GM23338 (cell line): ENCODE data around the gene ST6GALNAC3. TPM values are rescaled to one million over a fixed set of nuclear protein-coding genes. Genes with fewer than 3 reads are reported as not detected.
A peak's percentile ranks its signal among the peaks of the same experiment; 100 is the strongest.

ENCODE experiments used
- ATAC-seq: fragments of 200-7000 bp; cut with Tn5 transposase; 3 replicates; pipeline ENCODE4 v1.9.1; 2020
- DNase-seq: peaks from one replicate; pipeline ENCODE4 v3.0.0-alpha.2; 2015; ENCODE audit warnings: low spot score
- H2AFZ ChIP-seq: fragments of 200-600 bp; sonication (generic); 2 replicates; pipeline ENCODE4 v1.8.0; 2016; ENCODE audit warnings: antibody characterized with exemption, mild to moderate bottlenecking, moderate library complexity
- H3F3A ChIP-seq: fragments of 200-600 bp; sonication (generic); replicated peaks from 2 replicates; pipeline ENCODE4 v1.8.0; 2017; ENCODE audit warnings: antibody characterized with exemption, mixed run types, low read depth
- H3K27ac ChIP-seq: fragments of 200-600 bp; sonication (generic); 2 replicates; pipeline ENCODE4 v1.6.1; 2016; ENCODE audit warnings: low read depth
- H3K27me3 ChIP-seq: fragments of 200-600 bp; sonication (generic); 2 replicates; pipeline ENCODE4 v1.8.0; 2016; ENCODE audit warnings: mild to moderate bottlenecking, mixed run types, moderate library complexity; ENCODE audit not compliant: insufficient read depth
- H3K36me3 ChIP-seq: fragments of 200-600 bp; sonication (generic); 2 replicates; pipeline ENCODE4 v1.8.0; 2016; ENCODE audit warnings: mild to moderate bottlenecking; ENCODE audit not compliant: insufficient read depth
- H3K4me1 ChIP-seq: fragments of 200-600 bp; sonication (generic); 2 replicates; pipeline ENCODE4 v1.8.0; 2016; ENCODE audit warnings: mild to moderate bottlenecking, moderate library complexity; ENCODE audit not compliant: insufficient read depth
- H3K4me2 ChIP-seq: fragments of 200-600 bp; sonication (generic); 2 replicates; pipeline ENCODE4 v1.7.1; 2017; ENCODE audit warnings: mixed run types
- H3K4me3 ChIP-seq: fragments of 200-600 bp; sonication (generic); 2 replicates; pipeline ENCODE4 v1.6.1; 2016; ENCODE audit warnings: mixed run types
- H3K79me2 ChIP-seq: fragments of 200-600 bp; sonication (generic); replicated peaks from 2 replicates; pipeline ENCODE4 v1.8.0; 2017; ENCODE audit warnings: mild to moderate bottlenecking; ENCODE audit not compliant: insufficient read depth
- H3K9me2 ChIP-seq: fragments of 200-600 bp; sonication (generic); 2 replicates; pipeline ENCODE4 v1.8.0; 2017; ENCODE audit not compliant: insufficient read depth
- H4K20me1 ChIP-seq: fragments of 200-600 bp; sonication (generic); replicated peaks from 2 replicates; pipeline ENCODE4 v1.8.0; 2017; ENCODE audit warnings: mild to moderate bottlenecking; ENCODE audit not compliant: insufficient read depth
- H3K27ac Mint-ChIP-seq: 2 replicates; pipeline ENCODE4 v1.8.0; 2020; ENCODE audit warnings: inconsistent platforms, mild to moderate bottlenecking, moderate library complexity, mixed read lengths
- H3K27me3 Mint-ChIP-seq: 3 replicates; pipeline ENCODE4 v1.8.0; 2022; ENCODE audit warnings: low read depth, mild to moderate bottlenecking, moderate library complexity, mixed read lengths, inconsistent platforms; ENCODE audit not compliant: insufficient read depth, poor library complexity
- H3K36me3 Mint-ChIP-seq: 3 replicates; pipeline ENCODE4 v1.8.0; 2021; ENCODE audit warnings: low read depth, mild to moderate bottlenecking, inconsistent platforms, moderate library complexity, mixed read lengths
- H3K4me1 Mint-ChIP-seq: 3 replicates; pipeline ENCODE4 v1.8.0; 2020; ENCODE audit warnings: mild to moderate bottlenecking, inconsistent platforms, mixed read lengths
- H3K4me3 Mint-ChIP-seq: 3 replicates; pipeline ENCODE4 v1.8.0; 2021; ENCODE audit warnings: moderate library complexity, mild to moderate bottlenecking, inconsistent platforms, mixed read lengths
- H3K9me3 Mint-ChIP-seq: 3 replicates; pipeline ENCODE4 v1.8.0; 2020; ENCODE audit warnings: moderate library complexity, mild to moderate bottlenecking, inconsistent platforms, mixed read lengths
- CREB1 ChIP-seq: fragments of 250-450 bp; sonication (Bioruptor Pico); IDR thresholded peaks from 2 replicates; pipeline ENCODE4 v1.5.0; 2020; ENCODE audit warnings: low read depth, mild to moderate bottlenecking, moderate library complexity
- CTCF ChIP-seq, 2 experiments: fragments of 200-600 bp in 1 of 2; sonication (generic) in 1 of 2; conservative IDR thresholded peaks; 2 replicates each; pipeline versions ENCODE4 v1.5.1 to v1.6.1; 2016 to 2017; ENCODE audit warnings: antibody characterized with exemption in 2 of 2, low read depth in 2 of 2, mild to moderate bottlenecking in 2 of 2, moderate library complexity in 1 of 2
- ETS1 ChIP-seq: IDR thresholded peaks from 2 replicates; pipeline ENCODE4 v1.6.1; 2016; ENCODE audit warnings: antibody characterized with exemption
- EZH2 ChIP-seq: fragments of 200-600 bp; sonication (generic); IDR thresholded peaks from one replicate; pipeline ENCODE4 v1.8.0; 2017; ENCODE audit warnings: antibody characterized with exemption, mild to moderate bottlenecking, low read depth; ENCODE audit not compliant: unreplicated experiment
- EZH2phosphoT487 ChIP-seq: fragments of 200-600 bp; sonication (generic); IDR thresholded peaks from one replicate; pipeline ENCODE4 v1.8.1; 2018; ENCODE audit warnings: antibody characterized with exemption; ENCODE audit not compliant: unreplicated experiment
- JUNB ChIP-seq: IDR thresholded peaks from one replicate; pipeline ENCODE4 v1.6.1; 2016; ENCODE audit warnings: antibody characterized with exemption; ENCODE audit not compliant: unreplicated experiment
- NANOG ChIP-seq: IDR thresholded peaks from 2 replicates; pipeline ENCODE4 v1.6.1; 2016; ENCODE audit warnings: antibody characterized with exemption, borderline replicate concordance
- POLR2AphosphoS5 ChIP-seq: IDR thresholded peaks from 2 replicates; pipeline ENCODE4 v1.6.1; 2016; ENCODE audit warnings: antibody characterized with exemption, low read depth
- REST ChIP-seq: IDR thresholded peaks from one replicate; pipeline ENCODE4 v1.6.1; 2018; ENCODE audit warnings: antibody characterized with exemption; ENCODE audit not compliant: unreplicated experiment
- STAT1 ChIP-seq: IDR thresholded peaks from one replicate; pipeline ENCODE4 v1.6.1; 2016; ENCODE audit warnings: antibody characterized with exemption; ENCODE audit not compliant: unreplicated experiment
- ZNF114 ChIP-seq: fragments of 250-450 bp; sonication (Bioruptor Pico); IDR thresholded peaks from 2 replicates; pipeline ENCODE4 v1.5.0; 2020; ENCODE audit warnings: mild to moderate bottlenecking, moderate library complexity
- ZNF331 ChIP-seq: fragments of 250-450 bp; sonication (Bioruptor Pico); IDR thresholded peaks from 2 replicates; pipeline ENCODE4 v1.5.0; 2020; ENCODE audit warnings: low read depth, mild to moderate bottlenecking, moderate library complexity
- ZNF462 ChIP-seq: fragments of 250-450 bp; sonication (Bioruptor Pico); IDR thresholded peaks from 2 replicates; pipeline ENCODE4 v1.5.0; 2020; ENCODE audit warnings: mild to moderate bottlenecking, moderate library complexity
- polyA plus RNA-seq: library from polyadenylated mRNA; unstranded; fragments of >200 nt; fragmentation: Nextera tagmentation; extraction: Ambion mirVana; gene quantifications from 2 replicates; pipeline ENCODE4 v1.2.1, GENCODE V29; 2016
- total RNA-seq: library from RNA; depleted of rRNA; stranded (reverse); fragments of >200 nt; shearing (Covaris generic); gene quantifications from 2 replicates; pipeline ENCODE4 v1.2.3, GENCODE V29; 2014

Gene ST6GALNAC3
- total and polyA plus RNA-seq, 2 experiments from 2014 or later: 4.7 to 11.6 TPM

- peak overlapping the region; percentile 95 for H3K27ac Mint-ChIP-seq
- no peaks in the 10 kb centered on the region for H3K9me2 ChIP-seq
- no peaks in the 10 kb centered on the region for H3F3A ChIP-seq
- H3K4me1 ChIP-seq: peaks cover 30% of the 10 kb centered on the region
- TF ChIP-seq ZNF114 (CRISPR knock-in tag): no peak
- TF ChIP-seq ETS1: 0 out of 2 replicates have a peak, but pooled peaks have one; percentile 22
- no peak for TF ChIP-seq ZNF331 (CRISPR knock-in tag)
- TF ChIP-seq JUNB: no peak
- no peak for TF ChIP-seq CREB1 (CRISPR knock-in tag)
- TF ChIP-seq EZH2phosphoT487: no peak
- no peak for TF ChIP-seq REST
- TF ChIP-seq STAT1: no peak
- peak; percentile 80 for TF ChIP-seq NANOG
- no peak for TF ChIP-seq CTCF (conservative IDR thresholded peaks at IDR 0.05; ENCODE audit: low read depth in 2 of 2)
- TF ChIP-seq EZH2: no peak
- TF ChIP-seq POLR2AphosphoS5: no peak
- TF ChIP-seq ZNF462 (CRISPR knock-in tag): peak; percentile 81
- no peaks in the 10 kb centered on the region for H3K79me2 ChIP-seq
- peaks cover 3% of the 10 kb centered on the region for H3K27me3 Mint-ChIP-seq
- no peaks in the 10 kb centered on the region for H3K27me3 ChIP-seq
- no peak overlapping the region for H3K4me3 ChIP-seq
- H2AFZ ChIP-seq: no peak overlapping the region
- H3K9me3 Mint-ChIP-seq: no peaks in the 10 kb centered on the region
- peak overlapping the region; percentile 73 for H3K27ac ChIP-seq
- no peaks in the 10 kb centered on the region for H4K20me1 ChIP-seq
- no peaks in the 10 kb centered on the region for H3K36me3 ChIP-seq
- peak overlapping the region; percentile 42 for H3K4me3 Mint-ChIP-seq
- DNase-seq (peak; percentile 77), ATAC-seq (peak; percentile 84)
- no peaks in the 10 kb centered on the region for H3K36me3 Mint-ChIP-seq
- peak overlapping the region; percentile 67 for H3K4me2 ChIP-seq
- peaks cover 60% of the 10 kb centered on the region for H3K4me1 Mint-ChIP-seq
These were observed 427.2 kb downstream of the ST6GALNAC3 start for GRCh38 chr1:76501586-76502219.
